Activated CD4-positive, alpha-beta memory T cell treated with anti-CD3 and anti-CD28 coated beads for 36 hours (primary cell): Measurements from ENCODE around the gene TLCD1. TPM values are rescaled to one million over a fixed set of nuclear protein-coding genes. Genes with fewer than 3 reads are reported as not detected.

Source experiments
- CTCF ChIA-PET: fragments of 350-600 bp; sonication (Branson Sonifier 250); formaldehyde crosslinking; loops from one replicate; lab custom pipeline; 2021; ENCODE audit warnings: antibody characterized with exemption, inconsistent platforms; lab: Charles Lee
- POLR2A ChIA-PET: fragments of 350-600 bp; sonication (Branson Sonifier 250); formaldehyde crosslinking; loops from one replicate; lab custom pipeline; 2021; ENCODE audit warnings: antibody characterized with exemption; lab: Charles Lee
- DNase-seq: peaks from one replicate; pipeline ENCODE4 v3.0.0-alpha.2; 2020
- H3K27ac Mint-ChIP-seq: one replicate; pipeline ENCODE4 v1.8.0; 2021; ENCODE audit warnings: mixed read lengths
- H3K27me3 Mint-ChIP-seq: one replicate; pipeline ENCODE4 v1.8.0; 2021; ENCODE audit warnings: mixed read lengths
- H3K36me3 Mint-ChIP-seq: one replicate; pipeline ENCODE4 v1.8.0; 2021; ENCODE audit warnings: mixed read lengths
- H3K4me1 Mint-ChIP-seq: one replicate; pipeline ENCODE4 v1.8.0; 2021; ENCODE audit warnings: low read depth, mixed read lengths
- H3K4me3 Mint-ChIP-seq: one replicate; pipeline ENCODE4 v1.8.0; 2021; ENCODE audit warnings: mild to moderate bottlenecking, mixed read lengths
- H3K9me3 Mint-ChIP-seq: one replicate; pipeline ENCODE4 v1.8.0; 2021; ENCODE audit warnings: mixed read lengths
- intact Hi-C: fragments of 100-400 bp; cut with micrococcal nuclease; formaldehyde crosslinking; loops from one replicate; pipeline ENCODE4 v1.15.1; 2023
- total RNA-seq, 2 experiments: library from RNA; stranded (reverse); gene quantifications; one replicate each; pipeline ENCODE4 v1.2.3, GENCODE V29; 2021

The TLCD1 gene, protein sequence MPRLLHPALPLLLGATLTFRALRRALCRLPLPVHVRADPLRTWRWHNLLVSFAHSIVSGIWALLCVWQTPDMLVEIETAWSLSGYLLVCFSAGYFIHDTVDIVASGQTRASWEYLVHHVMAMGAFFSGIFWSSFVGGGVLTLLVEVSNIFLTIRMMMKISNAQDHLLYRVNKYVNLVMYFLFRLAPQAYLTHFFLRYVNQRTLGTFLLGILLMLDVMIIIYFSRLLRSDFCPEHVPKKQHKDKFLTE
- total RNA-seq: 1 to 10 TPM; 9.1 to 9.5 TPM

DNA sequence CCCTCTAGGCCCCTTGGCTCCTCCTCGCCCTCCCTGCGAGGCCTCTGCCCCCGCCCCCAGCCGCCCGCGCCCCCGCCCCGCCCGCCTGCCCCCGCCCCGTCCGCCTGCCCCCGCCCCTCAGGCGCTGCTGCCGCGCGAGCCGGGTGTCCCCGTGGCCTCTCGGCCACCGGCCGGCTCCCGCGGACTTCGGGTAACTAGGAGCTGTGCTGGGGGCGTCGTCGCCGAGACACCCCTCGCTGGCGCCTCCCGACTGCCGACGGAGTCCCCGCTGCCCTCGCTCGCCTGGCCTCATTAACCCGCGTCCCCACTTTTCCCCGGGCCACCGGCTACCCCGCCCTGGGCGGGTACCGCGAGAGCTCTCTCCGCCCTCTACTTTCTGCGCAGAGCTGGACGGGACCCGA is at the start of gene TLCD1:
Gene TLCD1, minus strand, starts transcription at position 8 of the 401 bp plus-strand sequence. CDS start 136 bp downstream, outside the sequence.
- H3K27me3 Mint-ChIP-seq: no peaks in the 10 kb centered on the region
- H3K9me3 Mint-ChIP-seq: no peaks in the 10 kb centered on the region
- ChIA-PET POLR2A (interaction anchor here (0.7 to 7.1 kb wide), 16 partner anchors 15 to 390 kb away, joined by 3 to 202 read pairs (median 5); partner anchors contain the start of genes DHRS13, FAM222B, PHF12 and TRAF4), CTCF (interaction anchor here (0.7 to 9.7 kb wide), 44 partner anchors 9 to 450 kb away, joined by 3 to 632 read pairs (median 6); partner anchors contain the start of genes BLTP2, DHRS13, FAM222B and FLOT2)
- H3K27ac Mint-ChIP-seq: peak within 1 kb of the TSS; percentile 98
- intact Hi-C loops: loop anchor here (2.0 to 5.0 kb wide), 4 partner anchors 79 to 411 kb away; partner anchors contain the start of genes BLTP2 and FAM222B
- peak; percentile 86 for DNase-seq
- H3K4me1 Mint-ChIP-seq: peaks cover 50% of the 10 kb centered on the region
- H3K36me3 Mint-ChIP-seq: peaks cover 45% of the 10 kb centered on the region
- H3K4me3 Mint-ChIP-seq: peak within 1 kb of the TSS; percentile 93

DNA sequence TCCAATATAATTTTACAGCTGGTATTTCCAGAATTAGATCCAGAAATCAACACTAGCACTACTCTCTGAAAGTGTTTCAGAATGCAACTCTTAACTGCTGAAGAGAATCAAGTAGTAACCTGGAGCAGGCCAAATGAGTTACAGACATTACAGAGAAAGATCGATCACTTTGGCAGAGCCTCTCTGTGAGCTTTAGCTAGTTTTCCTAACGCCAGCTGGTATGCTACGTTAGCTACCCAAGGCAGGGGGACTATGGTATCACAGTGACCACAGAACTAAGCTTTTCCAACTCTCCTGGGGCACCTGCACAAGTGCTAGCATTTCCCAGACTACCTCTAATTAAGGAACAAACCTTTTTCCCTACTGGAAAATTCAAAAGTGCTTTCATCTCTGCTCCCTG is 48.2 kb upstream of the TLCD1 start:
- H3K27me3 Mint-ChIP-seq: no peaks in the 10 kb centered on the region
- POLR2A ChIA-PET: interaction anchor here (0.6 to 1.3 kb wide), 5 partner anchors 11 to 175 kb away, joined by 3 to 5 read pairs (median 4); partner anchors contain the start of gene DHRS13
- H3K4me3 Mint-ChIP-seq: no peak overlapping the region
- H3K9me3 Mint-ChIP-seq: no peaks in the 10 kb centered on the region
- peaks cover 32% of the 10 kb centered on the region for H3K4me1 Mint-ChIP-seq
- peaks cover 10% of the 10 kb centered on the region for H3K36me3 Mint-ChIP-seq
- intact Hi-C loops: no loop called here
- CTCF ChIA-PET: interaction anchor here (0.6 to 4.0 kb wide), 8 partner anchors 11 to 184 kb away, joined by 3 to 38 read pairs (median 4); no protein-coding TSS in a partner anchor
- no peak overlapping the region for H3K27ac Mint-ChIP-seq
- DNase-seq: no peak

DNA sequence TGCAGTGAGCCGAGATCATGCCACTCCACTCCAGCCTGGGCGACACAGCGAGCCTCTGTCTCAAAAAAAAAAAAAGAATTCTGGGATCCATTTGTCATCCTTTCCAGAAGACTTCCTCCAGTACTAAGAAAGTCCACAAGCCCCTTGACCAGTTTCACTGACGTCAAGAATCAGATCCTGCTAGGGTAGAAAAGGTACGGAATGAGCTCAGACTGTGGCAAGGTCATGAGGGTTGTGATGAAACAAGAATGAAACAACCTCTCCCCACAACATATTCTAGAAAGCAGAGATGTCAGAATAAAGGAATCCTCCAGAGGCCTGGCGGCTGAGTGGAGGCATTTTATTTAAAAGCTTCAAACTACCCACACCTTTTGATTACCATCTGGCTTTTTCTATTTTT is 47.7 kb upstream of the TLCD1 start:
- peak overlapping the region; percentile 4 for H3K27ac Mint-ChIP-seq
- no peak overlapping the region for H3K4me3 Mint-ChIP-seq
- intact Hi-C loops: no loop called here
- H3K27me3 Mint-ChIP-seq: no peaks in the 10 kb centered on the region
- POLR2A ChIA-PET: interaction anchor here (0.6 to 1.3 kb wide), 5 partner anchors 11 to 176 kb away, joined by 3 to 5 read pairs (median 4); partner anchors contain the start of gene DHRS13
- H3K9me3 Mint-ChIP-seq: no peaks in the 10 kb centered on the region
- no peak for DNase-seq
- H3K4me1 Mint-ChIP-seq: peaks cover 27% of the 10 kb centered on the region
- CTCF ChIA-PET: interaction anchor here (0.6 to 4.0 kb wide), 6 partner anchors 10 to 185 kb away, joined by 3 to 38 read pairs (median 4); no protein-coding TSS in a partner anchor
- H3K36me3 Mint-ChIP-seq: peaks cover 6% of the 10 kb centered on the region

DNA sequence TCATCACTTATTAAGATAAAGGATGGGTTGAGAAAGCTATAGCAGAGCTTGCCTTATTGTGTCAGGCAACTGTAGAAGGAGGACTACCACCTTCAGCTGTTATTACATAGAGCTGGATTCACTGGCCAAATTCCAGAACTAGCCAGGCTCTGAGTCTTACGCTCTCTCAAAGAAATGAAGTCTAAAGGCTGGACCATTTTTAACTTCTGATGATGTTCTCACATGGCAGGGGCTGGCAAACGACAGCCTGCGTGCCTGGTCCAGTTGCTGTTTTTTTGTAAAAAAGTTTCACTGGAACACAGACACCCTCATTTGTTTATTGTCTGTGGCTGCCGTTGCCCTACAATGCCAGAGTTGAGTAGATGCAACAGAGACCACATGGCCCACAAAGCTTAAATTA is 39.0 kb upstream of the TLCD1 start:
- H3K9me3 Mint-ChIP-seq: no peaks in the 10 kb centered on the region

DNA sequence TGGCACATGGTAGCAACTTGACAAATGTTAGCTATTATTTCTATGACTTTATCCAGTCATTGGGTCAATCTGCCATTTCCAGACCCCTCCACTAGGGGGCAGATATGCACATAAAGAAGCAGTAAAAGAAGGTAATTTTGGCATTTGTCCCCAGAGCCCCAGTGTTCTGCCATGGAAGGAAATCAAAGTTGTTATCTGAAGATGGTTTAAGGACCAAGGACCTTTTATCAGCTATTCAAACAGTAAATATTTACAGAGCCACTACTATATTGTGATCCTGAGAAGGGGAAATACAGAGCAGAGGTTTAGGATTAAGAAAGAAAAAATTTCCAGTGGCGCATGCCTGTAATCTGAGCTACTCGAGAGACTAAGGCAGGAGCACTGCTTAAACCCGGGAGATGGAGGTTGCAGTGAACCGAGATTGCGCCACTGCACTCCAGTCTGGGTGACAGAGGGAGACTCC is 37.8 kb upstream of the TLCD1 start:
- Mint-ChIP-seq H3K36me3 (peaks cover 17% of the 10 kb centered on the region), H3K4me1 (peaks cover 23% of the 10 kb centered on the region), H3K9me3 (no peaks in the 10 kb centered on the region), H3K27me3 (no peaks in the 10 kb centered on the region), H3K4me3 (no peak overlapping the region), H3K27ac (peak overlapping the region; percentile 73)
- CTCF ChIA-PET: interaction anchor here (0.6 to 7.6 kb wide), 65 partner anchors 8 to 382 kb away, joined by 3 to 122 read pairs (median 6); partner anchors contain the start of genes BLTP2, DHRS13, FAM222B and FLOT2
- POLR2A ChIA-PET: interaction anchor here (1.0 to 3.9 kb wide), 8 partner anchors 17 to 493 kb away, joined by 4 to 23 read pairs (median 7); partner anchors contain the start of genes FAM222B, NEK8 and RPL23A
- DNase-seq: peak; percentile 84
- intact Hi-C loops: loop anchor here (1.0 to 5.0 kb wide), 5 partner anchors 37 to 153 kb away; partner anchors contain the start of genes DHRS13 and FAM222B

More for the DNA sequence above, 39.0 kb upstream of the TLCD1 start:
- ChIA-PET CTCF (interaction anchor here (0.7 to 7.6 kb wide), 18 partner anchors 16 to 352 kb away, joined by 3 to 122 read pairs (median 12); partner anchors contain the start of genes FAM222B, FLOT2, NEK8 and TLCD1), POLR2A (interaction anchor here (1.5 to 3.9 kb wide), 3 partner anchors 18 to 45 kb away, joined by 4 to 23 read pairs (median 8); partner anchors contain the start of gene NEK8)
- H3K27ac Mint-ChIP-seq: peak overlapping the region; percentile 43
- peaks cover 23% of the 10 kb centered on the region for H3K4me1 Mint-ChIP-seq
- DNase-seq: no peak
- H3K36me3 Mint-ChIP-seq: peaks cover 11% of the 10 kb centered on the region
- H3K27me3 Mint-ChIP-seq: no peaks in the 10 kb centered on the region
- H3K4me3 Mint-ChIP-seq: no peak overlapping the region
- intact Hi-C loops: no loop called here

DNA sequence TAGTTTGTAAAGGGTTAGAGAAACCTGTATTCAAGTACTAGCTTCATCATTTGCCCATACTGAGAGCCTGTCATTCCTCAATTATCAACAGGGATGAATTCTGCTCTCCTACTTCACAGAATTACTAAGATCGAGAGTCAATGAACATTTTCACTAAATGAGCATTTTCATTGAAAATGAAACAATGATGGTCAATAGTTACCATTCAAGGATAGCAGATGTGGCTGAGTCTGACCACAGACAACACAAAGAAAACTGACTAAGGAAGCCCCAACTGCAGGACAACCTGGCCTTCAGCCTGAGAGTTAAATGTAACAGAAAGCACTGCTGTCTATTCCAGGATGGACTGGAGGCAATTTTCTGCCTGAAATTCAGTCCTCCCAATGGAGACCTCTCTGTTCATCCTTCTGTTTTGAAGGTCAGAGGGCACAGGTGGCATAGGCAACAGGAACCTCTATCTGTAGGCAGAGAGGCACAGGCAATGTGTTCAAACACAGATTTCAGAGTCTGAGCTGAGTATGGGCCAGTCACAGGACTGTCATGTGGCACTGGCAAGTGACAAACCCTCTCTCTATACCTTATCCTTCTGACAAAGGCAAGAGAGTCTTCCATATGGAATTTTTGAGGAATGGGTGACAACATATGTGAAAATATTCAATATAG is 37.2 kb upstream of the TLCD1 start:
- Mint-ChIP-seq H3K27ac (peak overlapping the region; percentile 73), H3K36me3 (peaks cover 18% of the 10 kb centered on the region), H3K4me1 (peaks cover 23% of the 10 kb centered on the region), H3K27me3 (no peaks in the 10 kb centered on the region), H3K9me3 (no peaks in the 10 kb centered on the region), H3K4me3 (no peak overlapping the region)
- ChIA-PET CTCF (interaction anchor here (0.6 to 7.6 kb wide), 63 partner anchors 8 to 354 kb away, joined by 3 to 122 read pairs (median 6); partner anchors contain the start of genes BLTP2, DHRS13, FAM222B and FLOT2), POLR2A (interaction anchor here (0.8 to 3.9 kb wide), 10 partner anchors 10 to 493 kb away, joined by 4 to 23 read pairs (median 6); partner anchors contain the start of genes FAM222B, NEK8 and RPL23A)
- no peak for DNase-seq
- intact Hi-C loops: loop anchor here (1.0 to 5.0 kb wide), 5 partner anchors 36 to 154 kb away; partner anchors contain the start of genes DHRS13 and FAM222B

DNA sequence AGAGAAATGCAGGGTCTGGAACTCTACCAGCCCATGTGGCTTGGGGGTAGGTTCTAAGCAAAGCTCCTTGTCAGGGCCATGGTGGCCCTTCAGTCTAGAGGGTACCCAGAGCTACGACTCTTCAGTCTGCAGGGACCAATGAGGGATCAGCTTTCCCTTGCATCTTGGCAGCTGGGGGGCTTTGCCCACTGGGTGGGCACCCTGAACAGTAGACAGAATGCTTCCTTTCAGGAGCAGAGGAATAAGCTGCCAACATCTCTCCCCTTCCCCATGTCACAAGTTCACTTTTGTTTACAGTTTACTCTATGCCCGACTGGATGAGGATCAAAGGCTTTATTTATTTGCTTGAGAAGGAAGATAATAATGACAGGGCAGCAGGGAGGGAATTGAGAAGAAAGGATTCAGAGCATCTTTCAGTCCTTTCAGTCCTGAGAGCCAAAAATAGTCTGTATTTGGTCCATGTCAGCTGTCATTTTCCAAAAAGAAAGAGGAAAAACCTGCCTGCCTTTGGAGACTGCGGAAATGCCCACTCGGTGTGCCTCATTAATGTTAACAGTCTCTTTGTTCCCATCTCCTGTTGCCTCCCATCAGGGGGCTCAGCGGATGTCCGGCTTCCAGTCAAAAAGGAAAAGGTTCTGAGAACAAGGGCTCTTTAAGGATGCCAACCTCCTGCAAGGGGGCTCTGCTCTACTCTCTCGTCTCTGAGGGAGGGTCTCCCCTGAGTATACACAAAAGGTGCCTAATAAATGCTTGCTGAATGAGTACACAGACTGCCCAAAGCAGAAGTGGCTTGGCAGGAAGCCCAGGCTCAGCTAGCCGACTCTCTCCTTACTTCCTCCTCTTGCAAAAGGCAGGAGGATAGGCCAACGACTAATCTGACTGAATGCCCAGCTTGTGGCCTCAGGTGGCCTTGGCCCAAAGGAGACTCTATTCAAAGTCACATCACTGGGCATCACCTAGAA is 34.8 kb upstream of the TLCD1 start:
- intact Hi-C loops: loop anchor here (5.0 kb wide), 1 partner anchor 141 kb away; the partner anchor contains the start of gene DHRS13
- H3K27ac Mint-ChIP-seq: no peak overlapping the region
- H3K27me3 Mint-ChIP-seq: no peaks in the 10 kb centered on the region
- peaks cover 22% of the 10 kb centered on the region for H3K36me3 Mint-ChIP-seq
- peaks cover 18% of the 10 kb centered on the region for H3K4me1 Mint-ChIP-seq
- POLR2A ChIA-PET: interaction anchor here (0.9 kb wide), 1 partner anchor 34 kb away, joined by 4 read pairs; no protein-coding TSS in a partner anchor
- H3K4me3 Mint-ChIP-seq: no peak overlapping the region
- no peak for DNase-seq
- H3K9me3 Mint-ChIP-seq: no peaks in the 10 kb centered on the region
- CTCF ChIA-PET: interaction anchor here (0.9 to 7.6 kb wide), 6 partner anchors 12 to 192 kb away, joined by 3 to 122 read pairs (median 4); partner anchors contain the start of genes NEK8 and TLCD1

DNA sequence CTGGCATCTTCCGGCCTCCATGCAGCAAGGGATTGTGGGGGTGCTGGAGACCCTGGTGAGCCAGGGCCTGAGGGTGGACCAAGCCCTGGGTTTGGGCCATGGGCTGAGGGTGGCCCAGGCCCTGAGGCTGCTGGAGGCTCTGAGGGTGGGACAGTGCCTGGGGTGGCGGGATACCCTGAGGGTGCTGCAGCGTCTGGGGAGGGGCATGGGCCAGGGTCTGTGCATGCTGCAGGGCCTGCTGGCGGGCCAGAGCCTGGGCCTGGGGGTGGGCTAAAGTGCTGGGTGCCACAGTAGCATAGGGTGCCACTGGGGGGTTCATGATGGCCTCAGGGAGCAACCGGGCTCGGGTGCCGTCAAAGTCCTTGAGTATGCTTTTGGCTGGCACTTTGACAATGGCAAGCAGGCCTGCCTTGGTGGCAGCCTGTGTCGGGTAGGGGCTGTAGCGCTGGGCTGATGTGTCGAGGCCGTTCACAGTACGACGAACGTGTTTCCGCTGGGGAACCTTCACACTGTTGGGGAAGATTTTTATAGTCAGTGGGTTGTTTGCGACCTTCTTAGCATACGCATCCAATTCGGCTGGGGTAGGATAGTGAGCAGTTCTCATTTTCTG is 33.3 kb upstream of the TLCD1 start:
- Mint-ChIP-seq H3K27ac (no peak overlapping the region), H3K9me3 (no peaks in the 10 kb centered on the region), H3K4me1 (peaks cover 13% of the 10 kb centered on the region), H3K4me3 (no peak overlapping the region), H3K27me3 (no peaks in the 10 kb centered on the region), H3K36me3 (peaks cover 18% of the 10 kb centered on the region)
- DNase-seq: no peak
- CTCF ChIA-PET: interaction anchor here (7.6 kb wide), 1 partner anchor 10 kb away, joined by 122 read pairs; no protein-coding TSS in a partner anchor
- POLR2A ChIA-PET: no interaction called here
- intact Hi-C loops: no loop called here

DNA sequence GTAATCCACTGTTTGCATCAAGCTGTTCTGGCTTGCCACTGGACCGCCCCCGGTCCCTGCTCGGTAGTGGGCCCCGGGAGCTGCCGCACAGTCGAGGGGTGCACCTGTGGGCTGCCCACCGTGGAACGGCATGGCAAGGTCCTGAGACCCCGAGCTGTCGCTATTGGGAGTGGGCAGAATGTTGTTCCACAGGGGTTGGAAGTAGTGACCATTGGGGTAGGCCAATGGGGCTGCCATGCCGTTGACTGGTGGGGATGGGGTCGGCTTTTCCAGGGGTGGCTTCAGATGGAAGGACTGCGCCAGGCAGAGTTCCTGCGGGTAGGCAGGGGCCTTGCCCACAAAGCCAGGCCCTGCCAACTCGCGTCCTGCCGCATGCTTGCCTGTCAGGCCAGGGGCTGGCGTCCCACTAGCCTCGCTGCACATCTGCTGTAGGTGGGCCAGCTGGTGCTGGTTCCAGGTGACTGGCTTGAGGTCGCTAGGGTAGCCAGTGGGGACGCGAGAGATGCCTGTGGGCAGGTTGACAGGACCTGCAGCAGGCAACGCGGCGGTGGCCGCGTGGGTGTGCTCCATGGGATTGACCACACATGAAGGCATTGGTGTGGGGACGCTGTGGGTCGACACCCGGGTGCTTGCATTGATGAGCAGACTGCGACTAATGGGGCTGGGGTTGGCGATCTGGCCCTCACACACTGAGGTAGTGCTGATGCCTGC is 32.5 kb upstream of the TLCD1 start:
- no peak for DNase-seq
- intact Hi-C loops: no loop called here
- ChIA-PET POLR2A (no interaction called here), CTCF (no interaction called here)
- H3K36me3 Mint-ChIP-seq: peaks cover 15% of the 10 kb centered on the region
- H3K27ac Mint-ChIP-seq: peak overlapping the region; percentile 8
- no peaks in the 10 kb centered on the region for H3K9me3 Mint-ChIP-seq
- H3K4me3 Mint-ChIP-seq: no peak overlapping the region
- peaks cover 8% of the 10 kb centered on the region for H3K4me1 Mint-ChIP-seq
- no peaks in the 10 kb centered on the region for H3K27me3 Mint-ChIP-seq
